NCI-H2081 (cell line): ENCODE measurements around the gene ATP6V0A4.
"Not testable (repeated sequence)": the region's sequence is repeated elsewhere in the genome, so short reads cannot be mapped to it uniquely, and the experiment has no call there.

Experiments
- DNase-seq, 2 experiments: peaks; one replicate each; lab custom pipeline; 2025; lab: John Stamatoyannopoulos, UW

ATP6V0A4 gene

GRCh38 chr7:138797715-138798320 is at the start of gene ATP6V0A4, which contains the start of gene TMEM213:
ATP6V0A4 (minus strand) TSS chr7:138798196; CDS start chr7:138771247, 26,949 bp downstream.
TMEM213 (plus strand) TSS chr7:138797994; CDS start chr7:138798105, 111 bp downstream.
- no peak for DNase-seq

DNA sequence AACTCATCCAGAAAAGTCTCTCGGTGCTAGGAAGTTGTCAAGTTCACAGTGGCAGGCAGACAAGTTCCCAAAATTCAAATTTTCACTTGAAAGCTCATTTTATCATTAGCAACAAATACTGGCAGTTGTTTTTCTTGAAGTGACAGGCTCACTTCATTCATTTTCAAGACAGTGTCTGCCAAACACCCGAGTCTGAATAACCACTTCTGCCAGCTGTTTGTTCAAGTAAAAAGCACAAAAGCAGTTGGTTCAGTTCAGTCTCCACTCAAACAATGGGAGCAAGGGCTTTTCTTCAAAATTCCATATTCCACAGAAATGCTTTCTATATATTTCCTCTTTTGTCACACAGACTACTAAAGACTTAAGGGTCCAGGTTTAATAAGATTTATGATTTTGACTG is 47.7 kb upstream of the ATP6V0A4 start:
- DNase-seq: no peak

DNA sequence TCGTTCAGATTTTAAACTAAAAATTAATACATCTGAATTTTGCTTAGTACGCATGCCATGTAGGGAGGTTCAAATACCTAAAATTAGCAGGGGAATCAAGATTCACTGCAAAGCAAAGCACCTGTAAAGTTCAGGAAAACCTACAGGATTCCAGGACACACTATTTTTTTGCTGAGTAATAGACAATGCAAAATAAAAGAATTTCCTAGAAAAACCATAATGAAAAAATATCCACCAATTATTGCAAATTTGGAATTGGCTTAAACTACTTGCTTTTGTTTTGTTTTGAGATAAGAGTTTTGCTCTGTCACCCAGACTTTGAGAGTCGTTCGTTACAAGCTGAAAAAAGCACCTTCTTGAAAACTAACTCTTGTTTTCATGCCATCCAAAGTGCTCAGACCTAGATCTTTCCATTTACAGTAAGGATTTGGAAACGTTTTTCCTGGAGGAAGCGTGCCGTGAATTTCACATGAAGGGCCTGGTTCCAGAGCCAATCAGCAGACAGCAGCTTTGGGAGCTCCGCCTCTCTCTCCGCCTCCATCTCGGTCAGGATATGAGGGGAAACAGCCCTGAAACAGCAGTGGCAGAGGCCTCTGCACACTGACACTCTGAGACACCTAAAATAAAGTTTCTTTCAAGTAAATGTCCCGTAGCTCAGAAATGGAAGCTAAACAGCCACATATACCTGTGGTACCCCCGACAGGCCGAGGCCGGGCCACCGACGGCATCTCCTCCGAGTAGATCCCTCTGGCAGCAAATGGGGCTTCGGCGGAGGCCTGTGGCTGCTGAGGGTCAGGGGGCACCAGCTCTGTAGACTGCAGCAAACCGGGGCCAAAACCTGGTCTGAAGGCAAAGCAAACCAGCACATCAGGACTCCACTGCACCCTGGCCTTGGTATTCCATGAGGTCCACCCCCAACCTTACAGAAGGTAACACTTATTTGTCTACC is 45.9 kb upstream of the ATP6V0A4 start:
- DNase-seq: no peak

GRCh38 chr7:138842111-138842510 is 44.1 kb upstream of the ATP6V0A4 start:
- no peak for DNase-seq

GRCh38 chr7:138838166-138838565 is 40.2 kb upstream of the ATP6V0A4 start:
- peak in 1 of 2 experiments; percentile 20 for DNase-seq

GRCh38 chr7:138837627-138838026 is 39.6 kb upstream of the ATP6V0A4 start:
- DNase-seq: peak; percentile 80 to 89

DNA sequence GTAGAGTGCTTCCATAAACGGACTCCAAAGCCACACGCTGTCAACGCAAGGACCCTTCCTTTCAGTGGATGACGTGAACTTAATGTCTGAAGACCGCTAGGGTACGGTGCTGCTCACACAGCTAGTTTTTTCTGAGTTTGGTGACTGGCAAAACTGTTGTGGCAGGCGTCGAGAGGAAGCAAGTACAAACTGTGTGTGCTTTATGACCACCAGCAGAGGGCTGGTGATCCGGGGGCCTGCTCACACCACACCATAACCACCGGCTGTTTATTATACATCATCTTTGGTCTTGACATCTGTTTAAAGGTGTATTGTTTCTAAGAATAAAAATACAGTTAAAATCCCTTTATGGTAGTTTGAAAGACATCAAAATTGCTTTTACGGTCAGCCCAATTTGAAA is 37.1 kb upstream of the ATP6V0A4 start:
- DNase-seq: no peak

GRCh38 chr7:138834583-138834982 is 36.6 kb upstream of the ATP6V0A4 start:
- DNase-seq: no peak

DNA sequence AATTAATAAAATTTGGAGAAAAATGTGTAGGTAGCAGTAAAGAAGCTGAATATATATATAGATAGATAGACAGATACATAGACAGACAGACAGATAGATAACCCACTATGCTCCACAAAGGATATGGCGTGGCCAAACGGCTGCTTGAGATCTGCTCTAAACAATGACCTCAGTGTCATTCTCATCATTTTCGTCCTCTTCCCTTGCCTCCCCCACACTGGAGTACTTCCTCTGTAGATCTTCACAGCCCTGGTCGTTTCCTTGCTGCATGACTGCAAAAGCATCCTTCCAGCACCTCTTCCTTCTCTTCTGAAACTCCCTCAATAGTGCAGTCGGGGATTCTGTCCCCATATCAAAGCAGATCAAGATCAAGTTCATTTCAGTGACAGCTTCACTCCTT is 35.6 kb upstream of the ATP6V0A4 start:
- DNase-seq: no peak

GRCh38 chr7:138832966-138833365 is 35.0 kb upstream of the ATP6V0A4 start:
- no peak for DNase-seq

GRCh38 chr7:138829335-138829734 is 31.3 kb upstream of the ATP6V0A4 start:
- DNase-seq: no peak

- DNase-seq: no peak
These were observed 30.3 kb upstream of the ATP6V0A4 start for GRCh38 chr7:138828302-138828701.

- no peak for DNase-seq
These were observed 27.2 kb upstream of the ATP6V0A4 start for GRCh38 chr7:138825049-138825721.

- DNase-seq: no peak
These were observed 25.0 kb upstream of the ATP6V0A4 start for GRCh38 chr7:138822867-138823535.

DNA sequence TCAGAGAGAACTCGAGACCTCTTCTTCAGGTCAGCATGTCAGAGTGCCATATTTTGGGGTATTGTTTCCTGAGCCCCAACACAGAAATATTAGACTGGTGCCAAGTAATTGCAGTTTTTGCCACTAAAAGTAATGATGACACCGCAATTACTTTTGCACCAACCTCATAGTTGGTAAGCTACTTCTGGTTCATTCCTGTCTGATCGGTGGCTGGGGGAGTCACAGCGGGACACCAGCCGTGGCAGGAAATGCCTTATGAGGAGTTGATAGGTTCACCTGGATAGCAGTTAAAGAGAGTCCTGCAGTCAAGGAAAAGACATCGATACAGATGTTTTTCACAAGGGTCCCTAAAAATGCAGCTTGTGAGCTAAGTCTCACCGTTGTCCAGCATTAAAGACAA is 23.9 kb upstream of the ATP6V0A4 start:
- DNase-seq: no peak

GRCh38 chr7:138819625-138820024 is 21.6 kb upstream of the ATP6V0A4 start:
- DNase-seq: no peak

GRCh38 chr7:138816650-138817049 is 18.7 kb upstream of the ATP6V0A4 start:
- DNase-seq: no peak

DNA sequence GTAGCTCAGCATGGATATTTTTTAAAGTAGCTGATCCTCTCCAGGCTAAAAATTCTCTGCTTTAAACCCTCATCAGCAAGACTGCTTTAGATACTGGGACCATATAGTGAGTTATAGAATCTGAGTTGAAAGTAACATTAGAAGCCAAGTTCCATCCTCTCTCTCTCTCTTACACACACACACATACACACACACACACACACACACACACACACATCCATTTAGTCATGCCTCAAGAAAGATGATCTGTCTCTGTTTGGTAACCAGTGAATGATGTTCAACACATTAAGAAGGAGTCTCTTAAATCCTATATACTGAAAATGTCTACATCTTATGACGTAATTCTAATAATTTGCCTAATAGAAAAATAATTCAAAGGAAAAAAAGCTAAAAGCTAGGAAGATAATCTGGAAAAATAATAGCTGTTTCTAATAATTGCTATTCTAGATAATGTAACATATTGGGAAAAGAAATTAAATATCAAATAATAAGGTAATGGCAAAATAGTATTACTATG is 16.9 kb upstream of the ATP6V0A4 start:
- no peak for DNase-seq

- no peak for DNase-seq
These were observed 15.9 kb upstream of the ATP6V0A4 start for GRCh38 chr7:138813945-138814344.

GRCh38 chr7:138811327-138811726 is 13.3 kb upstream of the ATP6V0A4 start:
- DNase-seq: not testable (repeated sequence)

GRCh38 chr7:138809346-138809745 is 11.3 kb upstream of the ATP6V0A4 start:
- DNase-seq: no peak

- DNase-seq: no peak
These were observed 6.6 kb upstream of the ATP6V0A4 start for GRCh38 chr7:138804618-138805017.
